ENCODE data around the gene SNX24.

SNX24 gene

GRCh38 chr5:122896598-122897282, 51.3 kb downstream of the SNX24 start:
- no peaks in the 10 kb centered on the region for H3K27me3 ChIP-seq (replicated peaks; ENCODE audit: control insufficient read depth, insufficient read depth, low read length)
- DNase-seq (ENCODE audit: extremely low read depth, insufficient read length): no peak
- TF ChIP-seq, protein P1, sequence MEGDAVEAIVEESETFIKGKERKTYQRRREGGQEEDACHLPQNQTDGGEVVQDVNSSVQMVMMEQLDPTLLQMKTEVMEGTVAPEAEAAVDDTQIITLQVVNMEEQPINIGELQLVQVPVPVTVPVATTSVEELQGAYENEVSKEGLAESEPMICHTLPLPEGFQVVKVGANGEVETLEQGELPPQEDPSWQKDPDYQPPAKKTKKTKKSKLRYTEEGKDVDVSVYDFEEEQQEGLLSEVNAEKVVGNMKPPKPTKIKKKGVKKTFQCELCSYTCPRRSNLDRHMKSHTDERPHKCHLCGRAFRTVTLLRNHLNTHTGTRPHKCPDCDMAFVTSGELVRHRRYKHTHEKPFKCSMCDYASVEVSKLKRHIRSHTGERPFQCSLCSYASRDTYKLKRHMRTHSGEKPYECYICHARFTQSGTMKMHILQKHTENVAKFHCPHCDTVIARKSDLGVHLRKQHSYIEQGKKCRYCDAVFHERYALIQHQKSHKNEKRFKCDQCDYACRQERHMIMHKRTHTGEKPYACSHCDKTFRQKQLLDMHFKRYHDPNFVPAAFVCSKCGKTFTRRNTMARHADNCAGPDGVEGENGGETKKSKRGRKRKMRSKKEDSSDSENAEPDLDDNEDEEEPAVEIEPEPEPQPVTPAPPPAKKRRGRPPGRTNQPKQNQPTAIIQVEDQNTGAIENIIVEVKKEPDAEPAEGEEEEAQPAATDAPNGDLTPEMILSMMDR (IDR thresholded peaks at IDR 0.05; ENCODE audit: insufficient read depth, low read length, poor library complexity, severe bottlenecking): peak; percentile 52
- H3K36me3 ChIP-seq (ENCODE audit: control insufficient read depth, insufficient read depth, low read length): no peaks in the 10 kb centered on the region
- H3K4me3 ChIP-seq (replicated peaks; ENCODE audit: low read depth, low read length): no peak overlapping the region

- H3K27me3 ChIP-seq (replicated peaks; ENCODE audit: control insufficient read depth, insufficient read depth, low read length): no peaks in the 10 kb centered on the region
- H3K36me3 ChIP-seq (ENCODE audit: control insufficient read depth, insufficient read depth, low read length): no peaks in the 10 kb centered on the region
- DNase-seq (ENCODE audit: extremely low read depth, insufficient read length): no peak
- TF ChIP-seq, protein P1 (IDR thresholded peaks at IDR 0.05; ENCODE audit: insufficient read depth, low read length, poor library complexity, severe bottlenecking): no peak
- no peak overlapping the region for H3K4me3 ChIP-seq (replicated peaks; ENCODE audit: low read depth, low read length)
Measured at GRCh38 chr5:122897283-122897602, 51.8 kb downstream of the SNX24 start.

DNA sequence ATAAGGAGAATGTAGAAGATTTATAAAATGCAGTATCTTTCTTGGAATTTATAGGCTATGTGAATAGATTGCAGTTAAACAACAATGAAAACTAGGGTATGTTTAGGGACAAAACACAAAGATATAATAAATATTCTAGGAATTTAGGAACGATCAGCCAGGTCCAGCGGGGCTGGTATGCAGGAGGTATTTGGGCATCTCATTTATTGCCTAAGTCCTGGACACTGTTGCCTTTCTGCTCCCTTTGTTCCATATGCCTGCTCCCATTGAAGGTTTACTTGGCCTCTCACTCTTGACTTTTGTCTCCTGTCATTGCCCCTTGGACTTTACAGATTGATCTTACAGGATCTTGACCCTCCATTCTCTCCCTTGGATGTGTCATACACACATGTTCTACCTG, 55.9 kb downstream of the SNX24 start:
- Histone ChIP-seq H3K27me3 (replicated peaks; ENCODE audit: control insufficient read depth, insufficient read depth, low read length) (no peaks in the 10 kb centered on the region), H3K4me3 (replicated peaks; ENCODE audit: low read depth, low read length) (no peak overlapping the region), H3K36me3 (ENCODE audit: control insufficient read depth, insufficient read depth, low read length) (no peaks in the 10 kb centered on the region)
- DNase-seq (ENCODE audit: extremely low read depth, insufficient read length): no peak
- TF ChIP-seq, protein P1 (IDR thresholded peaks at IDR 0.05; ENCODE audit: insufficient read depth, low read length, poor library complexity, severe bottlenecking): no peak

DNA sequence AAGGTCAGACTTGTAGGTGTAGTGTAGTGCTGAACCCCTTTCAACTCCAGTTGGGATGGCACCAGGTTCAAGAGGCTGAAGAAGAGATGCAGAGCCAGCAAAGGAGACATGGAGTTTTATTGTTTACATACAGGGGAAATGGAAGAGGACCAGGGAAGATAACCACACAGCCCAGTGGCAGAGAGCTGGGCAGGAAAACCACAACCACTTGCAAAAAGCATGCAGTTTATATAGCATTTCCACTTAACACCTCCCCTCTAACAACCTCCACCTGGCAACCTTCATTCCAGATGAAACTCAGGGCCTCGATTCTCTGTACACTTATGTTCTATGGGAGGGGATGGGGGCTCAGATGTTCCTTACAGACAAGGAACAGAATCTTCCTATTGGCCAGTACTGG, 56.9 kb downstream of the SNX24 start:
- Histone ChIP-seq H3K36me3 (ENCODE audit: control insufficient read depth, insufficient read depth, low read length) (no peaks in the 10 kb centered on the region), H3K27me3 (replicated peaks; ENCODE audit: control insufficient read depth, insufficient read depth, low read length) (no peaks in the 10 kb centered on the region), H3K4me3 (replicated peaks; ENCODE audit: low read depth, low read length) (no peak overlapping the region)
- TF ChIP-seq, protein P1 (IDR thresholded peaks at IDR 0.05; ENCODE audit: insufficient read depth, low read length, poor library complexity, severe bottlenecking): no peak
- no peak for DNase-seq (ENCODE audit: extremely low read depth, insufficient read length)

- Histone ChIP-seq H3K4me3 (replicated peaks; ENCODE audit: low read depth, low read length) (no peak overlapping the region), H3K36me3 (ENCODE audit: control insufficient read depth, insufficient read depth, low read length) (no peaks in the 10 kb centered on the region), H3K27me3 (replicated peaks; ENCODE audit: control insufficient read depth, insufficient read depth, low read length) (no peaks in the 10 kb centered on the region)
- TF ChIP-seq, protein P1 (IDR thresholded peaks at IDR 0.05; ENCODE audit: insufficient read depth, low read length, poor library complexity, severe bottlenecking): no peak
- DNase-seq (ENCODE audit: extremely low read depth, insufficient read length): no peak
Measured at GRCh38 chr5:122906768-122907167, 61.4 kb downstream of the SNX24 start.

GRCh38 chr5:122907276-122907675, 61.9 kb downstream of the SNX24 start:
- DNase-seq (ENCODE audit: extremely low read depth, insufficient read length): no peak
- Histone ChIP-seq H3K4me3 (replicated peaks; ENCODE audit: low read depth, low read length) (no peak overlapping the region), H3K36me3 (ENCODE audit: control insufficient read depth, insufficient read depth, low read length) (no peaks in the 10 kb centered on the region), H3K27me3 (replicated peaks; ENCODE audit: control insufficient read depth, insufficient read depth, low read length) (no peaks in the 10 kb centered on the region)
- TF ChIP-seq, protein P1 (IDR thresholded peaks at IDR 0.05; ENCODE audit: insufficient read depth, low read length, poor library complexity, severe bottlenecking): no peak

Measured in GM06990 (cell line).